Activated CD8-positive, alpha-beta T cell treated with anti-CD3 and anti-CD28 coated beads for 36 hours (primary cell): ENCODE results near the gene CLIC4. TPM values are rescaled to one million over a fixed set of nuclear protein-coding genes. Genes with fewer than 3 reads are reported as not detected.
"Not testable (repeated sequence)": the region's sequence is repeated elsewhere in the genome, so short reads cannot be mapped to it uniquely, and the experiment has no call there.

ENCODE experiments used
- ATAC-seq: fragments of 200-7000 bp; cut with Tn5 transposase; one replicate; pipeline ENCODE4 v1.10.0; 2021; ENCODE audit warnings: mild to moderate bottlenecking, moderate library complexity
- CTCF ChIA-PET: fragments of 350-600 bp; sonication (Branson Sonifier 250); formaldehyde crosslinking; loops from one replicate; lab custom pipeline; 2021; ENCODE audit warnings: antibody characterized with exemption; lab: Charles Lee
- POLR2A ChIA-PET: fragments of 350-600 bp; sonication (Branson Sonifier 250); formaldehyde crosslinking; loops from one replicate; lab custom pipeline; 2021; ENCODE audit warnings: antibody characterized with exemption; lab: Charles Lee
- DNase-seq: peaks from one replicate; pipeline ENCODE4 v3.0.0-alpha.2; 2020
- H3K27ac Mint-ChIP-seq: one replicate; pipeline ENCODE4 v1.8.0; 2021; ENCODE audit warnings: mild to moderate bottlenecking, mixed read lengths
- H3K27me3 Mint-ChIP-seq: one replicate; pipeline ENCODE4 v1.8.0; 2021; ENCODE audit warnings: mixed read lengths
- H3K36me3 Mint-ChIP-seq: one replicate; pipeline ENCODE4 v1.8.0; 2021; ENCODE audit warnings: low read depth, mixed read lengths
- H3K4me1 Mint-ChIP-seq: one replicate; pipeline ENCODE4 v1.8.0; 2021; ENCODE audit warnings: low read depth, mixed read lengths
- H3K4me3 Mint-ChIP-seq: one replicate; pipeline ENCODE4 v1.8.0; 2021; ENCODE audit warnings: mild to moderate bottlenecking, moderate library complexity, mixed read lengths
- H3K9me3 Mint-ChIP-seq: one replicate; pipeline ENCODE4 v1.8.0; 2021; ENCODE audit warnings: mixed read lengths
- intact Hi-C: fragments of 100-400 bp; cut with micrococcal nuclease; formaldehyde crosslinking; loops from one replicate; pipeline ENCODE4 v1.10.0; 2022
- total RNA-seq, 2 experiments: library from RNA; stranded (reverse); gene quantifications; one replicate each; pipeline ENCODE4 v1.2.3, GENCODE V29; 2021
- TF ChIP-seq, protein P1 (sequence below): fragments of 200-600 bp; IDR thresholded peaks from one replicate; pipeline ENCODE4 v1.8.0; 2022; ENCODE audit warnings: antibody characterized with exemption, mild to moderate bottlenecking

Gene CLIC4
- 10 to 100 TPM; 19.7 to 21.8 TPM for total RNA-seq

DNA sequence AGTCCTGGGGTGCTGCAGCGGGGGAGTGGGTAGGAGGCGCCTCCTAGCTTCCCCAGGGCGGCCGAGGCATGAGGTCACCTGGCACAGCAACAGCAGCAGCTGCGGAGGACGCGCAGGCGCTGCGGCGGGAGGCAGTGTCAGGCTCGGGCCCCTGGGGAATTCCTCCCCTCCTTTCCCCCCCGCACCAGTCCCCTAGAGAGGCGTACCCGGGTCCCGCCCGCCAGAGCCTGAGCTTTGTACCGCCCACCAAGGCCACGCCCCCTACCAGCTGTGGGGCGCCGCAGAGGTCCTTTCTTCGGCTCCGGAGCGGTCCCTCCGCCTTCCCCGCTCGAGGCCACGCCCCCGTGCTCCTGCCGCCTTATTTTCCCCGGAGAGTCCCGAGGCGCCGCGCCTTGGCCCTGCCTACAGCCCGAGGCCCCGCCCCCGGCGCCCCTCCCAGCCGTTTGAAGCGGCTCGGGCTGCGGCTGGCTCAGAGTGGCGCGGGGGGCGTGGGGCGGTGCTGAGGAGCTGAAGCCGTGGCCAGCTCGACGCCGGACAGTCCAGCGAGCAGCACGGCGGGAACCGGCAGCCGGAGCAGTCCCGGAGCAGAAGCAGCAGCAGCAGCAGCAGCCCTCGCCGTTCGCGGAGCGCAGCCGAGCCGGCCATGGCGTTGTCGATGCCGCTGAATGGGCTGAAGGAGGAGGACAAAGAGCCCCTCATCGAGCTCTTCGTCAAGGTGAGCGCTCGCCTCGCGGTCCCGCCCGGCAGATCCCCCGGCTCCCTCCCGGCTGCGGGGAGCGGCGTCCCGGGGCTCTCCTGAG, at the start of gene CLIC4:
Gene CLIC4, plus strand, starts transcription at position 537 of the 800 bp plus-strand sequence. Its CDS starts 107 bp downstream, at position 644.
- POLR2A ChIA-PET = interaction anchor here (0.8 to 1.5 kb wide), 2 partner anchors 9 to 487 kb away, joined by 3 to 5 read pairs; partner anchors contain the start of gene SYF2
- H3K9me3 Mint-ChIP-seq = no peaks in the 10 kb centered on the region
- intact Hi-C loops = no loop called here
- H3K27me3 Mint-ChIP-seq = no peaks in the 10 kb centered on the region
- CTCF ChIA-PET = interaction anchor here (0.8 to 2.7 kb wide), 7 partner anchors 9 to 354 kb away, joined by 3 to 13 read pairs (median 3); no protein-coding TSS in a partner anchor
- peak within 1 kb of the TSS; percentile 87 for H3K4me3 Mint-ChIP-seq
- DNase-seq (peak; percentile 100), ATAC-seq (peak; percentile 91)
- peaks cover 45% of the 10 kb centered on the region for H3K4me1 Mint-ChIP-seq
- TF ChIP-seq, protein P1, sequence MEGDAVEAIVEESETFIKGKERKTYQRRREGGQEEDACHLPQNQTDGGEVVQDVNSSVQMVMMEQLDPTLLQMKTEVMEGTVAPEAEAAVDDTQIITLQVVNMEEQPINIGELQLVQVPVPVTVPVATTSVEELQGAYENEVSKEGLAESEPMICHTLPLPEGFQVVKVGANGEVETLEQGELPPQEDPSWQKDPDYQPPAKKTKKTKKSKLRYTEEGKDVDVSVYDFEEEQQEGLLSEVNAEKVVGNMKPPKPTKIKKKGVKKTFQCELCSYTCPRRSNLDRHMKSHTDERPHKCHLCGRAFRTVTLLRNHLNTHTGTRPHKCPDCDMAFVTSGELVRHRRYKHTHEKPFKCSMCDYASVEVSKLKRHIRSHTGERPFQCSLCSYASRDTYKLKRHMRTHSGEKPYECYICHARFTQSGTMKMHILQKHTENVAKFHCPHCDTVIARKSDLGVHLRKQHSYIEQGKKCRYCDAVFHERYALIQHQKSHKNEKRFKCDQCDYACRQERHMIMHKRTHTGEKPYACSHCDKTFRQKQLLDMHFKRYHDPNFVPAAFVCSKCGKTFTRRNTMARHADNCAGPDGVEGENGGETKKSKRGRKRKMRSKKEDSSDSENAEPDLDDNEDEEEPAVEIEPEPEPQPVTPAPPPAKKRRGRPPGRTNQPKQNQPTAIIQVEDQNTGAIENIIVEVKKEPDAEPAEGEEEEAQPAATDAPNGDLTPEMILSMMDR = no peak
- H3K27ac Mint-ChIP-seq = peak within 1 kb of the TSS; percentile 77
- H3K36me3 Mint-ChIP-seq = peaks cover 2% of the 10 kb centered on the region

DNA sequence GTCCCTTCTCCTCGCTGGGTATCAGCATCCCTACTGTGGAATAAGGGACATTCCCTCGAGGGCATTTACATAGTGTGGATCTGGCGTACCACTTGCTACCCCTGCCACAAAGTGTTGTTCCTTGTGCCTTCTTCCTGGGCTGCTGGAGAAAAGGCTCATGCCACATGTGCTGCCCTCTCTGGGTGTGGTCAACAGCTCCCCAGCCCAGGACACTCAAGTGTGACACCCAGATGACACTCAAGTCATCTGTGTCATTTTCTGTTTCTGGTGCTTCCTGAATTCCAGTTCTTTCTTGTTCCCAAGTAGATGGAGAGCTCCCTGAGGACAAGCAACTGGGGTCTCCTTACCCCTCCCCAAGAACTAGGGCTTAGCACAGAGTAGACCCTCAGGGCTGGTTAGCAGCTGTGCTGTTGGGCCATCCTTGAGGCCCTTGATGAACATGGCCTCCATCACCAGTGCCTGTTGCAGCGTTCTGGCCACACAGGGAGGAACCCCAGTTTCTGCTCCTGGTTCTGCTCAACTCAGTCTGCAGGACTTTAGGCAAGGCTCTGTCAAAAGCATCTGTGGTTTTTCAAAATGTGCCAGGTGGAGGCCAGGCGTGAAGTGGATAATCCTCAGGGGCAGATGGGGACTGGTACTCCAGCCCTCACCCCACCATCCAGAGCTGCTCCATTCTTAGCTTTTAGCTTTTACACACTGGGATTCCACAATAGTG, 49.0 kb upstream of the CLIC4 start:
- Mint-ChIP-seq H3K4me3 (no peak overlapping the region), H3K27ac (no peak overlapping the region), H3K36me3 (no peaks in the 10 kb centered on the region), H3K27me3 (no peaks in the 10 kb centered on the region), H3K4me1 (no peaks in the 10 kb centered on the region), H3K9me3 (no peaks in the 10 kb centered on the region)
- no peak for DNase-seq
- TF ChIP-seq, protein P1 = no peak
- ChIA-PET CTCF (interaction anchor here (1.3 to 3.1 kb wide), 4 partner anchors 7 to 139 kb away, joined by 3 to 18 read pairs (median 10); no protein-coding TSS in a partner anchor), POLR2A (no interaction called here)
- ATAC-seq = no peak
- intact Hi-C loops = no loop called here

DNA sequence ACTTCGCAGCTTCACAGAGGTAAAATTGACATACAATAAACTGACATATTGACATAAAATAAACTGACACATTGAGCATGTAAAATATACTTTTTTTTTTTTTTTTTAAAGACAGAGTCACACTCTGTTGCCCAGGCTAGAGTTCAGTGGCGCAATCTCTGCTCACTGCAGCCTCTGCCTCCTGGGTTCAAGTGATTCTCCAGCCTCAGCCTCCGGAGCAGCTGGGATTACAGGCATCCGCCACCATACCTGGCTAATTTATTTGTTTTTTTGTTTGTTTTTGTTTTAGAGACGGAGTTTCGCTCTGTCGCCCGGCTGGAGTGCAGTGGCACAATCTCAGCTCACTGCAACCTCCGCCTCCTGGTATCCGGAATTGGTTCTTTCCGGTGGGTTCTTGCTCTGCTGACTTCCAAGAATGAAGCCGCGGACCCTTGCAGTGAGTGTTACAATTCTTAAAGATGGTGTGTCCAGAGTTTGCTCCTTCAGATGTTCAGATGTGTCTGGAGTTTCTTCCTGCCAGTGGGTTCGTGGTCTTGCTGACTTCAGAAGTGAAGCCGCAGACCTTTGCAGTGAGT, 48.4 kb upstream of the CLIC4 start:
- Mint-ChIP-seq H3K36me3 (no peaks in the 10 kb centered on the region), H3K9me3 (no peaks in the 10 kb centered on the region), H3K27me3 (no peaks in the 10 kb centered on the region), H3K27ac (no peak overlapping the region), H3K4me1 (no peaks in the 10 kb centered on the region), H3K4me3 (no peak overlapping the region)
- intact Hi-C loops = no loop called here
- ChIA-PET POLR2A (no interaction called here), CTCF (interaction anchor here (0.6 to 3.1 kb wide), 6 partner anchors 8 to 510 kb away, joined by 3 to 18 read pairs (median 4); partner anchors contain the start of gene IFNLR1)
- ATAC-seq (no peak), DNase-seq (no peak)
- TF ChIP-seq, protein P1 = no peak

DNA sequence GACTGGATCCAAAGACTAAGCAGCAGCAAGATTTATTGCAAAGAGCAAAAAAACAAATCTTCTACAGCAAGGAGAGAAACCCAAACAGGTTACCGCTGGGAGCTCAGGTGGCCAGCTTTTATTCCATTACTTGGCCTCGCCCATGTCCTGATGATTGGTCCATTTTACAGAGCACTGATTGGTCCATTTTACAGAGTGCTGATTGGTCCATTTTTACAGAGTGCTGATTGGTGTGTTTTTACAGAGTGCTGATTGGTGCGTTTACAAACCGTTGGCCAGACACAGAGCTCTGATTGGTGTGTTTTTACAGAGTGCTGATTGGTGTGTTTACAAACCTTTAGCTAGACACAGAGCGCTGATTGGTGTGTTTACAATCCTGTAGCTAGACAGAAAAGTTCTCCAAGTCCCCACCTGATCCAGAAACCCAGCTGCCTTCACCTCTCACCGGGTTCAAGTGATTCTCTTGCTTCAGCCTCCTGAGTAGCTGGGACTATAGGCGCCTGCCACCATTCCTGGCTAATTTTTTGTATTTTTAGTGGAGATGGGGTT, 47.7 kb upstream of the CLIC4 start:
- H3K27ac Mint-ChIP-seq, DNase-seq, H3K9me3 Mint-ChIP-seq, intact Hi-C loops, H3K36me3 Mint-ChIP-seq, H3K27me3 Mint-ChIP-seq, H3K4me3 Mint-ChIP-seq, ATAC-seq, POLR2A ChIA-PET, H3K4me1 Mint-ChIP-seq: not testable (repeated sequence)
- CTCF ChIA-PET = interaction anchor here (0.6 to 3.1 kb wide), 5 partner anchors 9 to 510 kb away, joined by 3 to 18 read pairs (median 3); partner anchors contain the start of gene IFNLR1

DNA sequence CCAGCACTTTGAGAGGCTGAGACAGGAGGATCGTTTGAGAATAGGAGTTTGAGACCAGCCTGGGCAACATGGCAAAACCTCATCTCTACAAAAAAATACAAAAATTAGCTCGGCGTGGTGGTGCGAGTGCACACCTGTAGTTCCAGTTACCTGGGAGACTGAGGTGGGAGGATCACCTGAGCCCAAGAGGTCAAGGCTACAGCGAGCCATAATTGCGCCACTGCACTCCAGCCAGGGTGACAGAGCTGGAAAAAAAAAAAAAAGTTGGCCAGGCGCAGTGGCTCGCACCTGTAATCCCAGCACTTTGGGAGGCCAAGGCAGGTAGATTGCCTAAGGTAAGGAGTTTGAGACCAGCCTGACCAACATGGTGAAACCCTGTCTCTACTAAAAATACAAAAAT, 46.9 kb upstream of the CLIC4 start:
- POLR2A ChIA-PET, H3K27ac Mint-ChIP-seq, intact Hi-C loops: not testable (repeated sequence)

More for the DNA sequence above, 46.9 kb upstream of the CLIC4 start:
- CTCF ChIA-PET = interaction anchor here (2.4 to 3.1 kb wide), 2 partner anchors 10 to 132 kb away, joined by 15 to 18 read pairs; no protein-coding TSS in a partner anchor
- H3K4me3 Mint-ChIP-seq, DNase-seq, H3K4me1 Mint-ChIP-seq, H3K36me3 Mint-ChIP-seq, H3K27me3 Mint-ChIP-seq, ATAC-seq, H3K9me3 Mint-ChIP-seq: not testable (repeated sequence)
